Suprapubic skin (tissue), 4 donors: ENCODE measurements around the gene TMEM31.

ENCODE experiments used
- EP300 ChIP-seq: sonication (generic); formaldehyde crosslinking; IDR thresholded peaks from one replicate; pipeline ENCODE4 v1.6.1; 2017; ENCODE audit warnings: antibody characterized with exemption
- POLR2A ChIP-seq, 2 donors: fragments of 450-650 bp; IDR thresholded peaks; one replicate each; pipeline ENCODE4 v1.6.1; 2017; ENCODE audit warnings: antibody characterized with exemption in 2 of 2, mild to moderate bottlenecking in 2 of 2, moderate library complexity in 2 of 2
- POLR2AphosphoS5 ChIP-seq, 3 donors: sonication (generic); formaldehyde crosslinking; IDR thresholded peaks; one replicate each; pipeline ENCODE4 v1.6.1; 2017; ENCODE audit warnings: antibody characterized with exemption in 3 of 3
- TF ChIP-seq, protein P1 (sequence below), 2 donors: fragments of 200-600 bp in 1 of 2; fragments of 450-650 bp in 1 of 2; sonication (generic) in 1 of 2; IDR thresholded peaks; one replicate each; pipeline ENCODE4 v1.5.1; 2016 to 2019; ENCODE audit warnings: antibody characterized with exemption in 2 of 2, mild to moderate bottlenecking in 1 of 2, moderate library complexity in 1 of 2

DNA sequence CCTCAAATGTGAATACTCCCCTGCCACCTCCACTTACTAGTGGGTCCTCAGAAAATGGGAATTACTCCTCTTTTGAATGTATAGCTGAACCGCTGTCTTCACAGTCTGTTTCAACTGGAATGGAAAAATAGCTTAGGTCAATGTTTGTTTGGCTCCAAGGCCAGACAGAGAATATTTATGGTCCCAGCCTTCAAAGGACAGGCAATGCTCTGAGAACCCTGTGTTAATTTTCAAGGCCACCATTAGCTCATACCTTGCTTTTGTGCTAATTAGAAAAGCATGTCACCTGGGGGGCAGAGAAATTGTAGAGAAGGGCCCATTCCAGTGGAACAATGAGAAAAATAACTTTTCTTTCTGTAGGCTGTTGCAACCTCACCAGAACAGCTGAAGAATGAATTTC, 19.6 kb upstream of the TMEM31 start:
- no peak for TF ChIP-seq EP300
- TF ChIP-seq, protein P1, sequence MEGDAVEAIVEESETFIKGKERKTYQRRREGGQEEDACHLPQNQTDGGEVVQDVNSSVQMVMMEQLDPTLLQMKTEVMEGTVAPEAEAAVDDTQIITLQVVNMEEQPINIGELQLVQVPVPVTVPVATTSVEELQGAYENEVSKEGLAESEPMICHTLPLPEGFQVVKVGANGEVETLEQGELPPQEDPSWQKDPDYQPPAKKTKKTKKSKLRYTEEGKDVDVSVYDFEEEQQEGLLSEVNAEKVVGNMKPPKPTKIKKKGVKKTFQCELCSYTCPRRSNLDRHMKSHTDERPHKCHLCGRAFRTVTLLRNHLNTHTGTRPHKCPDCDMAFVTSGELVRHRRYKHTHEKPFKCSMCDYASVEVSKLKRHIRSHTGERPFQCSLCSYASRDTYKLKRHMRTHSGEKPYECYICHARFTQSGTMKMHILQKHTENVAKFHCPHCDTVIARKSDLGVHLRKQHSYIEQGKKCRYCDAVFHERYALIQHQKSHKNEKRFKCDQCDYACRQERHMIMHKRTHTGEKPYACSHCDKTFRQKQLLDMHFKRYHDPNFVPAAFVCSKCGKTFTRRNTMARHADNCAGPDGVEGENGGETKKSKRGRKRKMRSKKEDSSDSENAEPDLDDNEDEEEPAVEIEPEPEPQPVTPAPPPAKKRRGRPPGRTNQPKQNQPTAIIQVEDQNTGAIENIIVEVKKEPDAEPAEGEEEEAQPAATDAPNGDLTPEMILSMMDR (IDR thresholded peaks at IDR 0.05), result no peak
- no peak for TF ChIP-seq POLR2AphosphoS5 (IDR thresholded peaks at IDR 0.05)
- no peak for TF ChIP-seq POLR2A (IDR thresholded peaks at IDR 0.05)
